Hepatocyte (in vitro differentiated cells): Measurements from ENCODE around the gene FSHR.

Experiments
- CTCF ChIP-seq: fragments of 200-600 bp; sonication (generic); IDR thresholded peaks from 2 replicates; pipeline ENCODE4 v1.5.1; 2016; ENCODE audit warnings: antibody characterized with exemption, mild to moderate bottlenecking; ENCODE audit not compliant: poor library complexity
- EZH2 ChIP-seq: fragments of 200-600 bp; sonication (generic); IDR thresholded peaks from 2 replicates; pipeline ENCODE4 v1.6.1; 2016; ENCODE audit warnings: antibody characterized with exemption, mild to moderate bottlenecking, borderline replicate concordance
- EZH2phosphoT487 ChIP-seq: fragments of 200-600 bp; sonication (generic); IDR thresholded peaks from one replicate; pipeline ENCODE4 v1.6.1; 2018; ENCODE audit warnings: antibody characterized with exemption, mild to moderate bottlenecking, low read depth, moderate library complexity; ENCODE audit not compliant: unreplicated experiment, severe bottlenecking

GRCh38 chr2:49004036-49004626 lies 150.2 kb downstream of the FSHR start:
- TF ChIP-seq CTCF (no peak), EZH2phosphoT487 (no peak), EZH2 (no peak)
